ENCODE data around the gene ILK. TPM values are rescaled to one million over a fixed set of nuclear protein-coding genes. Genes with fewer than 3 reads are reported as not detected.

ILK gene
- total and polyA plus RNA-seq, 2 donors (not counting 3 experiments of a cell fraction or from before 2014, with no cell fraction given): 221 to 296 TPM

DNA sequence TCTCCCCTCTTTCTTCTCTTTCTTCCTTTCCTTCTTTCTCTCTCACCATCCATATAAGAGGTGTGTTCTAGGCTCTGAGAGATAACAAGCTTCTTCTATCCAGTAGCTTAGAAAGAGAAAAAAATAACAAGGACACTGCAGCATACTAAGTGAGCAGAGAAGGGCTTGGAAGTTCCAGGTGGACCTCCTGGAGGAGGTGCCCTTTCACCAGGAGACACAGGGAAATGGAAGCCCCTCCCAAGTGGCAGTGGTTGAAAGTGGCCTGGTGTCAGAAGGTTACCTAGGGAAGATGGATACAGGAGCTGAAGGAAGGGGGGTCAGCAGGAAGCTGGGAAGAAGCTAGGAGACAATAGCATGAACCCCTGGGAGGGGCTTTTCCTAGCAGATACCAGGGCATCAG lies 46.5 kb downstream of the ILK start:
- Histone ChIP-seq H3K9ac (replicated peaks; ENCODE audit: extremely low read depth, insufficient read depth, low read length) (no peak overlapping the region), H3K27me3 (ENCODE audit: control insufficient read depth in 2 of 2, insufficient read depth in 2 of 2, low read length in 2 of 2) (no peaks in the 10 kb centered on the region), H3K9me3 (replicated peaks; ENCODE audit: control insufficient read depth, insufficient read depth, low read length) (no peaks in the 10 kb centered on the region), H3K4me1 (ENCODE audit: control insufficient read depth, extremely low read depth, insufficient read depth, low read length) (peaks cover 39% of the 10 kb centered on the region), H4K20me1 (replicated peaks; ENCODE audit: control insufficient read depth, extremely low read depth, insufficient read depth, low read length) (no peaks in the 10 kb centered on the region), H3K36me3 (ENCODE audit: control insufficient read depth in 2 of 2, extremely low read depth in 1 of 2, insufficient read depth in 2 of 2, low read length in 2 of 2) (no peaks in the 10 kb centered on the region), H3K4me2 (ENCODE audit: insufficient read depth, low read length) (no peak overlapping the region), H3K4me3 (replicated peaks in 1 of 3; ENCODE audit: insufficient read depth in 1 of 3, low read depth in 1 of 3, low read length in 3 of 3) (no peak overlapping the region), H3K9me1 (replicated peaks; ENCODE audit: control insufficient read depth, extremely low read depth, insufficient read depth, low read length) (no peaks in the 10 kb centered on the region), H3K27ac (ENCODE audit: insufficient read depth, low read depth, low read length) (no peak overlapping the region), H2AFZ (ENCODE audit: low read depth, low read length) (no peak overlapping the region), H3K79me2 (ENCODE audit: control insufficient read depth, insufficient read depth, low read length) (peaks cover 2% of the 10 kb centered on the region)
- no peak for DNase-seq (ENCODE audit: low read depth, low spot score)
- CTCF ChIA-PET: interaction anchor here (0.9 to 2.7 kb wide), 6 partner anchors 15 to 119 kb away, joined by 3 to 11 read pairs (median 4); no protein-coding TSS in a partner anchor
- POLR2A ChIA-PET: no interaction called here
- no peak for TF ChIP-seq POLR2A (IDR thresholded peaks at IDR 0.05; ENCODE audit: low read depth, low read length)
- TF ChIP-seq, protein P1, sequence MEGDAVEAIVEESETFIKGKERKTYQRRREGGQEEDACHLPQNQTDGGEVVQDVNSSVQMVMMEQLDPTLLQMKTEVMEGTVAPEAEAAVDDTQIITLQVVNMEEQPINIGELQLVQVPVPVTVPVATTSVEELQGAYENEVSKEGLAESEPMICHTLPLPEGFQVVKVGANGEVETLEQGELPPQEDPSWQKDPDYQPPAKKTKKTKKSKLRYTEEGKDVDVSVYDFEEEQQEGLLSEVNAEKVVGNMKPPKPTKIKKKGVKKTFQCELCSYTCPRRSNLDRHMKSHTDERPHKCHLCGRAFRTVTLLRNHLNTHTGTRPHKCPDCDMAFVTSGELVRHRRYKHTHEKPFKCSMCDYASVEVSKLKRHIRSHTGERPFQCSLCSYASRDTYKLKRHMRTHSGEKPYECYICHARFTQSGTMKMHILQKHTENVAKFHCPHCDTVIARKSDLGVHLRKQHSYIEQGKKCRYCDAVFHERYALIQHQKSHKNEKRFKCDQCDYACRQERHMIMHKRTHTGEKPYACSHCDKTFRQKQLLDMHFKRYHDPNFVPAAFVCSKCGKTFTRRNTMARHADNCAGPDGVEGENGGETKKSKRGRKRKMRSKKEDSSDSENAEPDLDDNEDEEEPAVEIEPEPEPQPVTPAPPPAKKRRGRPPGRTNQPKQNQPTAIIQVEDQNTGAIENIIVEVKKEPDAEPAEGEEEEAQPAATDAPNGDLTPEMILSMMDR (IDR thresholded peaks at IDR 0.05; ENCODE audit: extremely low read depth in 1 of 2, insufficient read depth in 1 of 2, low read depth in 1 of 2, low read length in 2 of 2): no peak
- TF ChIP-seq, protein P2, sequence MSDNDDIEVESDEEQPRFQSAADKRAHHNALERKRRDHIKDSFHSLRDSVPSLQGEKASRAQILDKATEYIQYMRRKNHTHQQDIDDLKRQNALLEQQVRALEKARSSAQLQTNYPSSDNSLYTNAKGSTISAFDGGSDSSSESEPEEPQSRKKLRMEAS (IDR thresholded peaks at IDR 0.05; ENCODE audit: insufficient read depth, insufficient read length): no peak
- no peak for TF ChIP-seq FOS (IDR thresholded peaks at IDR 0.05; ENCODE audit: borderline replicate concordance, insufficient read depth, low read length)
- no peak for TF ChIP-seq GATA2 (IDR thresholded peaks at IDR 0.05; ENCODE audit: insufficient read depth, insufficient read length, low read depth, low read length)
- TF ChIP-seq EZH2 (IDR thresholded peaks at IDR 0.05; ENCODE audit: borderline replicate concordance, low read depth, low read length, severe bottlenecking): no peak
- TF ChIP-seq POLR2AphosphoS5 (IDR thresholded peaks at IDR 0.05; ENCODE audit: insufficient read depth, low read depth, low read length): no peak
- TF ChIP-seq MYC (IDR thresholded peaks at IDR 0.05; ENCODE audit: low read depth, low read length): no peak
- no peak for TF ChIP-seq JUN (IDR thresholded peaks at IDR 0.05; ENCODE audit: borderline replicate concordance, insufficient read depth, insufficient read length, low read depth)
- dilution Hi-C loops (cut with MboI; ENCODE audit: extremely low pct_ligation_motif_present, low sequenced_read_pairs): no loop called here
- FAIRE-seq: no peak
- BruUV-seq (replicated peaks): no TSS peak
- intact Hi-C loops (cut with micrococcal nuclease): loop anchor here (2.0 kb wide), 1 partner anchor 15 kb away; no protein-coding TSS in a partner anchor

All from endothelial cell of umbilical vein (primary cell).